ENCODE measurements around the gene ADGRG3. TPM values are rescaled to one million over a fixed set of nuclear protein-coding genes. Genes with fewer than 3 reads are reported as not detected.
A peak's percentile ranks its signal among the peaks of the same experiment; 100 is the strongest.

ADGRG3 gene
- total RNA-seq, 1 donor from 2014 or later = 0.36 TPM

- no peaks in the 10 kb centered on the region for H3K9me3 ChIP-seq (replicated peaks)
- H3K4me1 ChIP-seq = peaks cover 89% of the 10 kb centered on the region
- H3K4me3 ChIP-seq = no peak overlapping the region
- H3K27ac ChIP-seq (replicated peaks) = peak overlapping the region; percentile 93
- DNase-seq = no peak
- no peaks in the 10 kb centered on the region for H3K36me3 ChIP-seq
- intact Hi-C loops (cut with micrococcal nuclease) = no loop called here
- TF ChIP-seq, protein P1, sequence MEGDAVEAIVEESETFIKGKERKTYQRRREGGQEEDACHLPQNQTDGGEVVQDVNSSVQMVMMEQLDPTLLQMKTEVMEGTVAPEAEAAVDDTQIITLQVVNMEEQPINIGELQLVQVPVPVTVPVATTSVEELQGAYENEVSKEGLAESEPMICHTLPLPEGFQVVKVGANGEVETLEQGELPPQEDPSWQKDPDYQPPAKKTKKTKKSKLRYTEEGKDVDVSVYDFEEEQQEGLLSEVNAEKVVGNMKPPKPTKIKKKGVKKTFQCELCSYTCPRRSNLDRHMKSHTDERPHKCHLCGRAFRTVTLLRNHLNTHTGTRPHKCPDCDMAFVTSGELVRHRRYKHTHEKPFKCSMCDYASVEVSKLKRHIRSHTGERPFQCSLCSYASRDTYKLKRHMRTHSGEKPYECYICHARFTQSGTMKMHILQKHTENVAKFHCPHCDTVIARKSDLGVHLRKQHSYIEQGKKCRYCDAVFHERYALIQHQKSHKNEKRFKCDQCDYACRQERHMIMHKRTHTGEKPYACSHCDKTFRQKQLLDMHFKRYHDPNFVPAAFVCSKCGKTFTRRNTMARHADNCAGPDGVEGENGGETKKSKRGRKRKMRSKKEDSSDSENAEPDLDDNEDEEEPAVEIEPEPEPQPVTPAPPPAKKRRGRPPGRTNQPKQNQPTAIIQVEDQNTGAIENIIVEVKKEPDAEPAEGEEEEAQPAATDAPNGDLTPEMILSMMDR (IDR thresholded peaks at IDR 0.05; ENCODE audit: borderline replicate concordance) = no peak
- peaks cover 9% of the 10 kb centered on the region for H3K27me3 ChIP-seq (ENCODE audit: low read depth)
Observed at GRCh38 chr16:57642160-57643135, 25.7 kb upstream of the ADGRG3 start.

DNA sequence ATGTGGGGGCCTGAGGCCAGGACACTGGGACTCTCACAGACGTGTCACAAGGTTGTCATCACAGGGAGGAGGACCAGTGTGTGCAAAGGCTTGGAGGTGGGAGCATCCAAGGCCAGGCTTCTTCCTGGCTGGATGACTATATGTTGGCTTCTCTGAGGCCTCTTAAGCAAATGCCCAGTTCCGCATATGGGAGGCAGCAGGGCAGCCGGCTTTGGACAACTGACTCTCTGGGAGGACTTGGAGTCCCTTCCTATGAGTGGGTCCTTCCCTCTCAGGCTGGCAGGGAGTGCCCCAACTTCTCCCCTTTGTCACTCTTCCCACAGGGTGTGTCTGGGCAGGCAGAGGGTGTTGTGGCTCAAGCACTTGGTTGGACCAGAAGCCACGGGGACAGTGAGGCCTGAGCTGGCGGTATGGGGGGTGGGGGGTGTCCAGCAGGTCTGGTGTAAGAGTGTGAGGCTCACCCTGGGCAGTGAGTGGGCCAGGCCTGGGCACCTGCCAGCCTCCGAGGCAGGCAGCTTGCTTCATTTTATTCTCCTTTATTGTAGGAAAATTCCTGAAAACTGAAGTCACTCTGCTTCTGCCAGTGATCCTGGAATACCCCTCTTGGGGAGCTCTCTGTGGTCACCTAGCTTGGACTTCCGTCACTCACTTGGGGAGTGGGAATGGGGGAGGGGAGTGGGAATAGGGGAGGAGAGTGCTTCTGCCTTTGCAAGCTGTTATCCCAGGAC, 24.8 kb upstream of the ADGRG3 start:
- Histone ChIP-seq H3K36me3 (no peaks in the 10 kb centered on the region), H3K4me1 (peaks cover 89% of the 10 kb centered on the region), H3K27ac (replicated peaks) (peak overlapping the region; percentile 93), H3K4me3 (no peak overlapping the region), H3K9me3 (replicated peaks) (no peaks in the 10 kb centered on the region), H3K27me3 (ENCODE audit: low read depth) (peaks cover 13% of the 10 kb centered on the region)
- TF ChIP-seq, protein P1 (IDR thresholded peaks at IDR 0.05; ENCODE audit: borderline replicate concordance) = no peak
- intact Hi-C loops (cut with micrococcal nuclease) = no loop called here
- DNase-seq = no peak

DNA sequence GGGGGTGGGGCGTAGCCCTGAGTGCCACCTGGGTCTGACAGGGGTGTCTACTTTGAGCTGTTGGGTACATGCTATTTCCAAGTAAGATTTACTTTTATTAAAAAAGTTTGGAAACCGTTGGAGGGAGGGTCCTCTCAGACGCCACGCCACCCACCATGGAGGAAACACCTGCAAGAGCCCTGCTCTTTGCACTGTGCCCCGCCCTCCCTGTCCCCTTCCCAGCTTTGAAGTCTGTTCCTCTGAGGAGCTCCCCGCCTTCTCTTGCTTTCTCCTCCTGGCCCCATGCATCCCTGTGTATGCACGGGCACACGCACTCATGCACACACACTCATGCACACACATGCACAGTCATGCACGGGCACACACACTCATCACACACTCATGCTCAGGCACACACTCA, 24.2 kb upstream of the ADGRG3 start:
- Histone ChIP-seq H3K27me3 (ENCODE audit: low read depth) (peaks cover 14% of the 10 kb centered on the region), H3K4me3 (no peak overlapping the region), H3K36me3 (no peaks in the 10 kb centered on the region), H3K4me1 (peaks cover 89% of the 10 kb centered on the region), H3K9me3 (replicated peaks) (no peaks in the 10 kb centered on the region), H3K27ac (replicated peaks) (peak overlapping the region; percentile 93)
- TF ChIP-seq, protein P1 (IDR thresholded peaks at IDR 0.05; ENCODE audit: borderline replicate concordance) = no peak
- intact Hi-C loops (cut with micrococcal nuclease) = no loop called here
- DNase-seq = no peak

- Histone ChIP-seq H3K36me3 (no peaks in the 10 kb centered on the region), H3K4me1 (peaks cover 83% of the 10 kb centered on the region), H3K27me3 (ENCODE audit: low read depth) (peaks cover 14% of the 10 kb centered on the region), H3K27ac (replicated peaks) (peak overlapping the region; percentile 93), H3K9me3 (replicated peaks) (no peaks in the 10 kb centered on the region), H3K4me3 (no peak overlapping the region)
- intact Hi-C loops (cut with micrococcal nuclease) = no loop called here
- TF ChIP-seq, protein P1 (IDR thresholded peaks at IDR 0.05; ENCODE audit: borderline replicate concordance) = no peak
- DNase-seq = no peak
Observed at GRCh38 chr16:57644383-57645014, 23.6 kb upstream of the ADGRG3 start.

DNA sequence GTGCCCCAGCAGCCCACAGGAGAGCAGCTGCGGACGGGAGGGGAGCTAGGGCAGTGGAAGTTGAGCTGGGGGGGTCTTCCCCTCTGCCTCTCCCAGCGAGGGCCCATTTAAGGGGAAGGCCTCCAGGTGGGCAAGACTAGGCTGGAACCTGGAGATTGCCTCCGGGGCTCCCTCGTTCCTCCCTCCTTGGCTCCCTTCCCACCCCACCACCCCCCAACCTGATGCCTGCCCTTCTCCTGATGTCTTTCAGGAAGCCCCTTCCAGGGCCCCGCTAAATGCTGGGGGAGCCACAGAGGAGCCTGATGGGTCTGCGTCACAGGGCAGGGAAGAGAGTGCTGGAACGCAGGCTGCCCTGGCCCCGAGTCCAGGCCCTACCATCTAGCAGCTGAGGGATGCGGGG, 22.9 kb upstream of the ADGRG3 start:
- Histone ChIP-seq H3K4me3 (peak overlapping the region; percentile 39), H3K27me3 (ENCODE audit: low read depth) (peaks cover 14% of the 10 kb centered on the region)

More for the DNA sequence above, 22.9 kb upstream of the ADGRG3 start:
- intact Hi-C loops (cut with micrococcal nuclease) = no loop called here
- H3K9me3 ChIP-seq (replicated peaks) = no peaks in the 10 kb centered on the region
- TF ChIP-seq, protein P1 (IDR thresholded peaks at IDR 0.05; ENCODE audit: borderline replicate concordance) = no peak
- H3K4me1 ChIP-seq = peaks cover 76% of the 10 kb centered on the region
- H3K27ac ChIP-seq (replicated peaks) = peak overlapping the region; percentile 90
- no peak for DNase-seq
- H3K36me3 ChIP-seq = no peaks in the 10 kb centered on the region

All from left ventricle myocardium inferior (tissue), 1 donor.